ENCODE data around the gene LIN7C. TPM values are rescaled to one million over a fixed set of nuclear protein-coding genes. Genes with fewer than 3 reads are reported as not detected.

LIN7C gene
- total and polyA plus RNA-seq, 2 of the 8 experiments (the other 6 are each of a cell fraction or from before 2014, with no cell fraction given): 10.5 to 42.7 TPM

GRCh38 chr11:27470166-27470565 is 36.4 kb downstream of the LIN7C start:
- WGBS, 2 experiments (ENCODE audit: extremely low coverage in 1 of 2, insufficient coverage in 1 of 2, insufficient read length in 1 of 2, insufficient replicate concordance in 2 of 2, low coverage in 1 of 2, low lambda C conversion rate in 2 of 2, missing lambda C conversion rate in 1 of 2): 41% methylated on average over 3 of the region's 3 CpGs; no CpG with 5 or more reads in 1 of the 2 experiments
- no peak for FAIRE-seq
- POLR2A ChIA-PET (ENCODE audit: partially characterized antibody): interaction anchor here (0.6 kb wide), 2 partner anchors 15 to 49 kb away, joined by 3 read pairs; no protein-coding TSS in a partner anchor

More at GRCh38 chr11:27470166-27470565, 36.4 kb downstream of the LIN7C start:
- H3K4ac ChIP-seq (replicated peaks; ENCODE audit: insufficient read length, low read depth, low read length): no peak overlapping the region
- H3K27ac ChIP-seq (ENCODE audit: low read depth, low read length): no peak overlapping the region
- no peaks in the 10 kb centered on the region for H3K9me3 ChIP-seq (ENCODE audit: insufficient read depth in 2 of 2, low read depth in 1 of 2, low read length in 1 of 2)
- peaks cover 0 to 23% (median 8%) of the 10 kb centered on the region in 4 experiments; a peak in 5 of 7 replicates for H3K4me1 ChIP-seq (replicated peaks in 1 of 4; ENCODE audit: control insufficient read depth in 3 of 4, insufficient read depth in 4 of 4, low read length in 3 of 4)
- H2BK15ac ChIP-seq (ENCODE audit: low read length): no peak overlapping the region
- H3K27me3 ChIP-seq (replicated peaks in 1 of 4; ENCODE audit: control insufficient read depth in 3 of 4, extremely low read depth in 1 of 4, insufficient read depth in 3 of 4, low read length in 3 of 4): no peaks in the 10 kb centered on the region; a peak in 1 of 7 replicates
- peak overlapping the region in 1 of 4 experiments; percentile 44; a peak in 1 of 7 replicates for H3K9ac ChIP-seq (replicated peaks in 1 of 4; ENCODE audit: extremely low read depth in 1 of 4, low read depth in 3 of 4, low read length in 3 of 4)
- H2BK12ac ChIP-seq (ENCODE audit: low read depth, low read length): no peak overlapping the region
- H3K36me3 ChIP-seq (ENCODE audit: control insufficient read depth in 2 of 4, insufficient read depth in 4 of 4, low read length in 3 of 4): no peaks in the 10 kb centered on the region
- no peak overlapping the region for H3K56ac ChIP-seq (replicated peaks; ENCODE audit: insufficient read length, low read depth, low read length)
- H2BK20ac ChIP-seq (ENCODE audit: low read length): no peak overlapping the region
- peak overlapping the region; percentile 82 to 95 for H3K4me2 ChIP-seq (ENCODE audit: insufficient read depth in 1 of 2, low read depth in 2 of 2, low read length in 2 of 2)
- no peak overlapping the region for H3K23ac ChIP-seq (ENCODE audit: insufficient read length)
- H4K5ac ChIP-seq (ENCODE audit: insufficient read length, low read depth, low read length): no peak overlapping the region
- no peak overlapping the region for H2AK5ac ChIP-seq (ENCODE audit: low read depth, low read length)
- DNase-seq (ENCODE audit: low read depth in 1 of 2, low spot score in 2 of 2): no peak
- H3K79me2 ChIP-seq (ENCODE audit: control insufficient read depth in 1 of 2, insufficient read depth in 2 of 2, low read length in 2 of 2): peaks cover 57 to 68% of the 10 kb centered on the region in 2 experiments
- H2AFZ ChIP-seq (ENCODE audit: low read length): no peak overlapping the region
- CTCF ChIA-PET (ENCODE audit: partially characterized antibody): no interaction called here
- H3K23me2 ChIP-seq (ENCODE audit: low read depth, low read length): peaks cover 12% of the 10 kb centered on the region; the same call in 1 of the 2 replicates
- H3K18ac ChIP-seq (ENCODE audit: extremely low read depth, low read length): no peak overlapping the region
- peaks cover 13 to 14% of the 10 kb centered on the region in 2 experiments for H4K20me1 ChIP-seq (replicated peaks in 1 of 2; ENCODE audit: control insufficient read depth in 1 of 2, insufficient read depth in 2 of 2, low read length in 2 of 2)
- H3K79me1 ChIP-seq (ENCODE audit: low read depth, low read length): peaks cover 5% of the 10 kb centered on the region; the same call in 1 of the 2 replicates
- TF ChIP-seq TEAD4 (IDR thresholded peaks at IDR 0.05; ENCODE audit: low read depth, low read length) (no peak), CEBPB (IDR thresholded peaks at IDR 0.05; ENCODE audit: low read depth, low read length) (no peak), CBX8 (IDR thresholded peaks at IDR 0.05; ENCODE audit: borderline replicate concordance, low read depth, low read length) (no peak)
- H3K14ac ChIP-seq (ENCODE audit: insufficient read length): no peak overlapping the region
- H2BK120ac ChIP-seq (replicated peaks; ENCODE audit: low read depth, low read length): no peak overlapping the region
- H2BK5ac ChIP-seq (ENCODE audit: low read depth, low read length): no peak overlapping the region
- H4K91ac ChIP-seq (replicated peaks; ENCODE audit: insufficient read length, low read length): no peak overlapping the region
- no peak overlapping the region for H4K8ac ChIP-seq (ENCODE audit: extremely low read depth, insufficient read depth, low read length)
- peak overlapping the region; percentile 79 to 94 (median 84) for H3K4me3 ChIP-seq (ENCODE audit: extremely low read depth in 1 of 4, insufficient read depth in 2 of 4, low read depth in 3 of 4, low read length in 4 of 4)
